HepG2 (cell line): Measurements from ENCODE around the gene NFE2. TPM values are rescaled to one million over a fixed set of nuclear protein-coding genes. Genes with fewer than 3 reads are reported as not detected.

ENCODE experiments used
- ATF1 ChIP-seq: IDR thresholded peaks from 2 replicates; pipeline ENCODE4 v1.6.1; 2016; ENCODE audit warnings: mild to moderate bottlenecking, control low read depth
- MYC ChIP-seq: sonication (generic); formaldehyde crosslinking; IDR thresholded peaks from 2 replicates; pipeline ENCODE4 v1.9.0; 2021; ENCODE audit warnings: missing genetic modification reagents, borderline replicate concordance
- PHF20 ChIP-seq: sonication (generic); formaldehyde crosslinking; IDR thresholded peaks from 2 replicates; pipeline ENCODE4 v1.5.0; 2020; ENCODE audit warnings: mild to moderate bottlenecking, missing genetic modification reagents
- RAD51 ChIP-seq: fragments of 450-650 bp; IDR thresholded peaks from 2 replicates; pipeline ENCODE4 v1.6.1; 2016; ENCODE audit warnings: borderline replicate concordance
- RFX5 ChIP-seq: IDR thresholded peaks from 2 replicates; pipeline ENCODE4 v1.6.1; 2011; ENCODE audit warnings: low read depth, low read length, improper control_type of control experiment
- SIN3B ChIP-seq: fragments of 150-350 bp; IDR thresholded peaks from 2 replicates; pipeline ENCODE4 v1.6.1; 2014; ENCODE audit warnings: low read length
- ZBTB21 ChIP-seq: sonication (generic); formaldehyde crosslinking; IDR thresholded peaks from 2 replicates; pipeline ENCODE4 v1.4.0; 2020; ENCODE audit warnings: missing genetic modification reagents
- ZNF136 ChIP-seq: sonication (generic); formaldehyde crosslinking; IDR thresholded peaks from 2 replicates; pipeline ENCODE4 v1.8.1; 2022; ENCODE audit warnings: low read depth, mild to moderate bottlenecking, moderate library complexity, missing genetic modification reagents
- ZNF335 ChIP-seq: sonication (generic); formaldehyde crosslinking; IDR thresholded peaks from 2 replicates; pipeline ENCODE4 v1.4.0; 2020; ENCODE audit warnings: missing genetic modification reagents
- polyA plus RNA-seq, 8 experiments: library from polyadenylated mRNA; depleted of rRNA in 3 of 8; stranded (reverse) in 7 of 8; unstranded in 1 of 8; fragments of >200 nt; fragmentation: Illumina TruSeq in 4 of 8; extraction: Trizol in 4 of 8; gene quantifications; 2 replicates each; pipeline versions ENCODE4 v1.2.1 to v1.2.3, GENCODE V29; 2011 to 2016; ENCODE audit warnings: low read depth in 4 of 8, missing spikeins in 1 of 8, mixed read lengths in 1 of 8; ENCODE audit not compliant: insufficient read depth in 1 of 8
- total RNA-seq, 5 experiments: library from RNA; depleted of rRNA; stranded (reverse); fragments of >200 nt; fragmentation: Illumina TruSeq; extraction: Trizol; gene quantifications; 2 replicates each; pipeline ENCODE4 v1.2.3, GENCODE V29; 2016; ENCODE audit warnings: low read depth in 1 of 5
- TF ChIP-seq, protein P1 (sequence below): sonication (generic); formaldehyde crosslinking; IDR thresholded peaks from 2 replicates; pipeline ENCODE4 v1.4.0; 2020; ENCODE audit warnings: missing genetic modification reagents, borderline replicate concordance
- TF ChIP-seq, protein P2 (sequence below): sonication (generic); formaldehyde crosslinking; IDR thresholded peaks from 2 replicates; pipeline ENCODE4 v1.4.0; 2020; ENCODE audit warnings: missing genetic modification reagents
- TF ChIP-seq, protein P3 (sequence below): IDR thresholded peaks from 2 replicates; pipeline ENCODE4 v1.6.1; 2018; ENCODE audit warnings: missing genetic modification reagents
- TF ChIP-seq, protein P4 (sequence below): IDR thresholded peaks from 2 replicates; pipeline ENCODE4 v1.6.1; 2016; ENCODE audit warnings: missing compliant biosample characterization, missing genetic modification reagents, borderline replicate concordance

Gene NFE2
- total and polyA plus RNA-seq, 2 of the 13 experiments (the other 11 are each of a cell fraction or from before 2014, with no cell fraction given), result 4.5 to 7.8 TPM

DNA sequence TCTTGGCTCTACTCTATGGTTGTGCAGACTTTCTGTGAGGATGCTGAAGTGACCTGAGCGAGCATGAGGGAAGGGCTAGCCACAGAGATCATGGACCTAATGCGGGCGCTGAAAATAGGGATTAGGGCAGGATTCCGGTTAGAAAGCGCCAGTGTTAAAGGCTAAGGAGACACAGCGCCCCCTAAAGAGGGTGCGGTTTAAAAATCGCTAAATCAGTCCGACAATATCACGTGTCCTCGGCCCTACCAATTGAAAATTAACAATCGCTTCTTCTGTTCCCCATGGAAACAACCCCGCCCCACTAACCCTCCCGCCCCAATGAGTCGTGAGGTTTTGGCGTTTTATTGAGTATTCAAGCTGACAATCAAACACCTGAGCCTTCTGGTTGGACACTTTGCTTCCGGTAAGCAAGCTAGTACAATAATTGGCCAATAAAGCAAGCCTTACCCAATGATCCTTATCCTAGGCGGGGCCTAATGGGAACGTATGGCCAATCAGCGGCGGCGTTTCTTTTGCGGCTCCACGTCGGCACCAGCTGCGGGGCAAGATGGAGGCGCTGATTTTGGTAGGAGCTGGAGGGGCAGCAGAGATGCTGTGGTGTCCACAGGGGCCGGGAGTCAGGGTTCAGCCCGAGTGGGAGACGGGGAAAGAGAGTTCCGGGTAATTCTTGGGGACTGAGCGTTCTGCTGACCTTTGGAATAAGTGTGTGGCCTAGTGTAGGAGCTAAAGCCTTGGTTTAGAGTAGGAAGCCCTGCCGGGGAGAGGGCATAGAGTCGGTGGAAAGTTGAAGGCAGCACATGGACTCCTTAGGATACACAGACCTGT is 24.0 kb upstream of the NFE2 start, which contains the start of gene COPZ1 (continued):
- 0 out of 2 replicates have a peak, but pooled peaks have one; percentile 68 for TF ChIP-seq ZNF335 (CRISPR knock-in tag)
- peak; percentile 72; the same call in 1 of the 2 replicates for TF ChIP-seq RAD51
- TF ChIP-seq, protein P1, sequence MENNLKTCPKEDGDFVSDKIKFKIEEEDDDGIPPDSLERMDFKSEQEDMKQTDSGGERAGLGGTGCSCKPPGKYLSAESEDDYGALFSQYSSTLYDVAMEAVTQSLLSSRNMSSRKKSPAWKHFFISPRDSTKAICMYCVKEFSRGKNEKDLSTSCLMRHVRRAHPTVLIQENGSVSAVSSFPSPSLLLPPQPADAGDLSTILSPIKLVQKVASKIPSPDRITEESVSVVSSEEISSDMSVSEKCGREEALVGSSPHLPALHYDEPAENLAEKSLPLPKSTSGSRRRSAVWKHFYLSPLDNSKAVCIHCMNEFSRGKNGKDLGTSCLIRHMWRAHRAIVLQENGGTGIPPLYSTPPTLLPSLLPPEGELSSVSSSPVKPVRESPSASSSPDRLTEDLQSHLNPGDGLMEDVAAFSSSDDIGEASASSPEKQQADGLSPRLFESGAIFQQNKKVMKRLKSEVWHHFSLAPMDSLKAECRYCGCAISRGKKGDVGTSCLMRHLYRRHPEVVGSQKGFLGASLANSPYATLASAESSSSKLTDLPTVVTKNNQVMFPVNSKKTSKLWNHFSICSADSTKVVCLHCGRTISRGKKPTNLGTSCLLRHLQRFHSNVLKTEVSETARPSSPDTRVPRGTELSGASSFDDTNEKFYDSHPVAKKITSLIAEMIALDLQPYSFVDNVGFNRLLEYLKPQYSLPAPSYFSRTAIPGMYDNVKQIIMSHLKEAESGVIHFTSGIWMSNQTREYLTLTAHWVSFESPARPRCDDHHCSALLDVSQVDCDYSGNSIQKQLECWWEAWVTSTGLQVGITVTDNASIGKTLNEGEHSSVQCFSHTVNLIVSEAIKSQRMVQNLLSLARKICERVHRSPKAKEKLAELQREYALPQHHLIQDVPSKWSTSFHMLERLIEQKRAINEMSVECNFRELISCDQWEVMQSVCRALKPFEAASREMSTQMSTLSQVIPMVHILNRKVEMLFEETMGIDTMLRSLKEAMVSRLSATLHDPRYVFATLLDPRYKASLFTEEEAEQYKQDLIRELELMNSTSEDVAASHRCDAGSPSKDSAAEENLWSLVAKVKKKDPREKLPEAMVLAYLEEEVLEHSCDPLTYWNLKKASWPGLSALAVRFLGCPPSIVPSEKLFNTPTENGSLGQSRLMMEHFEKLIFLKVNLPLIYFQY (CRISPR knock-in tag), result peak; percentile 18; the same call in 1 of the 2 replicates
- TF ChIP-seq RFX5, result peak; percentile 90
- TF ChIP-seq, protein P2, sequence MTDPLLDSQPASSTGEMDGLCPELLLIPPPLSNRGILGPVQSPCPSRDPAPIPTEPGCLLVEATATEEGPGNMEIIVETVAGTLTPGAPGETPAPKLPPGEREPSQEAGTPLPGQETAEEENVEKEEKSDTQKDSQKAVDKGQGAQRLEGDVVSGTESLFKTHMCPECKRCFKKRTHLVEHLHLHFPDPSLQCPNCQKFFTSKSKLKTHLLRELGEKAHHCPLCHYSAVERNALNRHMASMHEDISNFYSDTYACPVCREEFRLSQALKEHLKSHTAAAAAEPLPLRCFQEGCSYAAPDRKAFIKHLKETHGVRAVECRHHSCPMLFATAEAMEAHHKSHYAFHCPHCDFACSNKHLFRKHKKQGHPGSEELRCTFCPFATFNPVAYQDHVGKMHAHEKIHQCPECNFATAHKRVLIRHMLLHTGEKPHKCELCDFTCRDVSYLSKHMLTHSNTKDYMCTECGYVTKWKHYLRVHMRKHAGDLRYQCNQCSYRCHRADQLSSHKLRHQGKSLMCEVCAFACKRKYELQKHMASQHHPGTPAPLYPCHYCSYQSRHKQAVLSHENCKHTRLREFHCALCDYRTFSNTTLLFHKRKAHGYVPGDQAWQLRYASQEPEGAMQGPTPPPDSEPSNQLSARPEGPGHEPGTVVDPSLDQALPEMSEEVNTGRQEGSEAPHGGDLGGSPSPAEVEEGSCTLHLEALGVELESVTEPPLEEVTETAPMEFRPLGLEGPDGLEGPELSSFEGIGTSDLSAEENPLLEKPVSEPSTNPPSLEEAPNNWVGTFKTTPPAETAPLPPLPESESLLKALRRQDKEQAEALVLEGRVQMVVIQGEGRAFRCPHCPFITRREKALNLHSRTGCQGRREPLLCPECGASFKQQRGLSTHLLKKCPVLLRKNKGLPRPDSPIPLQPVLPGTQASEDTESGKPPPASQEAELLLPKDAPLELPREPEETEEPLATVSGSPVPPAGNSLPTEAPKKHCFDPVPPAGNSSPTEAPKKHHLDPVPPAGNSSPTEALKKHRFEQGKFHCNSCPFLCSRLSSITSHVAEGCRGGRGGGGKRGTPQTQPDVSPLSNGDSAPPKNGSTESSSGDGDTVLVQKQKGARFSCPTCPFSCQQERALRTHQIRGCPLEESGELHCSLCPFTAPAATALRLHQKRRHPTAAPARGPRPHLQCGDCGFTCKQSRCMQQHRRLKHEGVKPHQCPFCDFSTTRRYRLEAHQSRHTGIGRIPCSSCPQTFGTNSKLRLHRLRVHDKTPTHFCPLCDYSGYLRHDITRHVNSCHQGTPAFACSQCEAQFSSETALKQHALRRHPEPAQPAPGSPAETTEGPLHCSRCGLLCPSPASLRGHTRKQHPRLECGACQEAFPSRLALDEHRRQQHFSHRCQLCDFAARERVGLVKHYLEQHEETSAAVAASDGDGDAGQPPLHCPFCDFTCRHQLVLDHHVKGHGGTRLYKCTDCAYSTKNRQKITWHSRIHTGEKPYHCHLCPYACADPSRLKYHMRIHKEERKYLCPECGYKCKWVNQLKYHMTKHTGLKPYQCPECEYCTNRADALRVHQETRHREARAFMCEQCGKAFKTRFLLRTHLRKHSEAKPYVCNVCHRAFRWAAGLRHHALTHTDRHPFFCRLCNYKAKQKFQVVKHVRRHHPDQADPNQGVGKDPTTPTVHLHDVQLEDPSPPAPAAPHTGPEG, result 0 out of 2 replicates have a peak, but pooled peaks have one; percentile 30
- TF ChIP-seq PHF20, result peak; percentile 72; the same call in 1 of the 2 replicates
- TF ChIP-seq, protein P3, sequence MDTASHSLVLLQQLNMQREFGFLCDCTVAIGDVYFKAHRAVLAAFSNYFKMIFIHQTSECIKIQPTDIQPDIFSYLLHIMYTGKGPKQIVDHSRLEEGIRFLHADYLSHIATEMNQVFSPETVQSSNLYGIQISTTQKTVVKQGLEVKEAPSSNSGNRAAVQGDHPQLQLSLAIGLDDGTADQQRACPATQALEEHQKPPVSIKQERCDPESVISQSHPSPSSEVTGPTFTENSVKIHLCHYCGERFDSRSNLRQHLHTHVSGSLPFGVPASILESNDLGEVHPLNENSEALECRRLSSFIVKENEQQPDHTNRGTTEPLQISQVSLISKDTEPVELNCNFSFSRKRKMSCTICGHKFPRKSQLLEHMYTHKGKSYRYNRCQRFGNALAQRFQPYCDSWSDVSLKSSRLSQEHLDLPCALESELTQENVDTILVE (CRISPR knock-in tag), result peak; percentile 18; the same call in 1 of the 2 replicates
- peak; percentile 64; the same call in 1 of the 2 replicates for TF ChIP-seq ZNF136 (CRISPR knock-in tag)
- no peak; the same call in none of the 2 replicates for TF ChIP-seq ZBTB21 (CRISPR knock-in tag)
- TF ChIP-seq, protein P4, sequence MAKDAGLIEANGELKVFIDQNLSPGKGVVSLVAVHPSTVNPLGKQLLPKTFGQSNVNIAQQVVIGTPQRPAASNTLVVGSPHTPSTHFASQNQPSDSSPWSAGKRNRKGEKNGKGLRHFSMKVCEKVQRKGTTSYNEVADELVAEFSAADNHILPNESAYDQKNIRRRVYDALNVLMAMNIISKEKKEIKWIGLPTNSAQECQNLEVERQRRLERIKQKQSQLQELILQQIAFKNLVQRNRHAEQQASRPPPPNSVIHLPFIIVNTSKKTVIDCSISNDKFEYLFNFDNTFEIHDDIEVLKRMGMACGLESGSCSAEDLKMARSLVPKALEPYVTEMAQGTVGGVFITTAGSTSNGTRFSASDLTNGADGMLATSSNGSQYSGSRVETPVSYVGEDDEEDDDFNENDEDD (CRISPR knock-in tag), result no peak
- peak; percentile 57; the same call in 1 of the 2 replicates for TF ChIP-seq MYC (CRISPR knock-in tag)
- peak; percentile 95 for TF ChIP-seq ATF1
- TF ChIP-seq SIN3B, result peak; percentile 70; the same call in 1 of the 2 replicates
